Ishikawa (cell line): ENCODE measurements around the gene CRYZ.

ENCODE experiments used
- CEBPB ChIP-seq: IDR thresholded peaks from 2 replicates; pipeline ENCODE4 v1.6.1; 2012
- CREB1 ChIP-seq: IDR thresholded peaks from 2 replicates; pipeline ENCODE4 v1.6.1; 2012; ENCODE audit warnings: low read depth
- EGR1 ChIP-seq: IDR thresholded peaks from 2 replicates; pipeline ENCODE4 v1.6.1; 2012
- EP300 ChIP-seq: IDR thresholded peaks from 2 replicates; pipeline ENCODE4 v1.6.1; 2012; ENCODE audit warnings: borderline replicate concordance
- FOXM1 ChIP-seq: IDR thresholded peaks from 2 replicates; pipeline ENCODE4 v1.6.1; 2012; ENCODE audit warnings: low read depth, borderline replicate concordance
- MAX ChIP-seq: IDR thresholded peaks from 2 replicates; pipeline ENCODE4 v1.6.1; 2012
- NFIC ChIP-seq: IDR thresholded peaks from 2 replicates; pipeline ENCODE4 v1.6.1; 2012
- RAD21 ChIP-seq: IDR thresholded peaks from 2 replicates; pipeline ENCODE4 v1.6.1; 2012; ENCODE audit warnings: low read depth
- REST ChIP-seq: IDR thresholded peaks from 2 replicates; pipeline ENCODE4 v1.6.1; 2012; ENCODE audit warnings: low read depth, mild to moderate bottlenecking
- TAF1 ChIP-seq: IDR thresholded peaks from 2 replicates; pipeline ENCODE4 v1.6.1; 2012; ENCODE audit warnings: low read depth, mild to moderate bottlenecking
- TCF12 ChIP-seq: IDR thresholded peaks from 2 replicates; pipeline ENCODE4 v1.6.1; 2012; ENCODE audit warnings: low read depth
- TEAD4 ChIP-seq: IDR thresholded peaks from 2 replicates; pipeline ENCODE4 v1.6.1; 2012
- USF1 ChIP-seq: IDR thresholded peaks from 2 replicates; pipeline ENCODE4 v1.6.1; 2012
- YY1 ChIP-seq: IDR thresholded peaks from 2 replicates; pipeline ENCODE4 v1.6.1; 2012; ENCODE audit warnings: low read depth
- ZBTB7A ChIP-seq: IDR thresholded peaks from 2 replicates; pipeline ENCODE4 v1.6.1; 2012; ENCODE audit warnings: low read depth

The CRYZ gene

GRCh38 chr1:74697832-74698231 is 35.0 kb downstream of the CRYZ start:
- TF ChIP-seq CREB1 (no peak), NFIC (no peak)

GRCh38 chr1:74693473-74693872 is 39.4 kb downstream of the CRYZ start:
- no peak for TF ChIP-seq YY1
- TF ChIP-seq TEAD4 = no peak

GRCh38 chr1:74690909-74691308 is 41.9 kb downstream of the CRYZ start:
- no peak for TF ChIP-seq REST
- TF ChIP-seq EP300 = no peak
- no peak for TF ChIP-seq TCF12
- TF ChIP-seq YY1 = no peak
- no peak for TF ChIP-seq RAD21

GRCh38 chr1:74690364-74690696 is 42.5 kb downstream of the CRYZ start:
- TF ChIP-seq FOXM1 (no peak), TCF12 (no peak), CREB1 (no peak), EP300 (no peak), TAF1 (no peak), MAX (no peak), CEBPB (no peak), USF1 (no peak), NFIC (no peak), TEAD4 (no peak), ZBTB7A (no peak), EGR1 (no peak), YY1 (no peak), REST (no peak), RAD21 (no peak)

GRCh38 chr1:74689621-74690363 is 43.1 kb downstream of the CRYZ start:
- TF ChIP-seq EP300 (no peak), RAD21 (peak; percentile 87)

GRCh38 chr1:74686928-74687327 is 45.9 kb downstream of the CRYZ start:
- TF ChIP-seq FOXM1 (no peak), MAX (no peak), RAD21 (no peak), EGR1 (no peak), TAF1 (no peak), REST (no peak), YY1 (no peak), CEBPB (no peak), USF1 (no peak), TCF12 (no peak), CREB1 (no peak), TEAD4 (no peak), EP300 (no peak)
